K562 (cell line): ENCODE measurements around the gene ADGRB3. TPM values are rescaled to one million over a fixed set of nuclear protein-coding genes. Genes with fewer than 3 reads are reported as not detected.

Source experiments
- CTCF ChIP-seq, 3 experiments: IDR thresholded peaks in 2 of 3; conservative IDR thresholded peaks in 1 of 3; 2 replicates each; pipeline ENCODE4 v1.5.1; 2011 to 2012; ENCODE audit warnings: low read length in 3 of 3, mild to moderate bottlenecking in 3 of 3, control low read depth in 2 of 3, improper control_type of control experiment in 1 of 3, inconsistent platforms in 1 of 3, low read depth in 1 of 3, mixed read lengths in 1 of 3, moderate library complexity in 1 of 3; ENCODE audit not compliant: insufficient read depth in 2 of 3
- EHMT2 ChIP-seq: fragments of 450-650 bp; IDR thresholded peaks from 2 replicates; pipeline ENCODE4 v1.6.1; 2018; ENCODE audit warnings: antibody characterized with exemption
- ERF ChIP-seq: fragments of 450-650 bp; formaldehyde crosslinking; IDR thresholded peaks from 2 replicates; pipeline ENCODE4 v1.4.0; 2020; ENCODE audit warnings: mild to moderate bottlenecking, mixed read lengths
- GABPA ChIP-seq: fragments of 200-800 bp; sonication (Bioruptor generic); conservative IDR thresholded peaks from 2 replicates; pipeline ENCODE4 v1.6.1; 2016; ENCODE audit warnings: low read depth, missing genetic modification characterization, missing compliant biosample characterization
- HNRNPL ChIP-seq: fragments of 200-400 bp; formaldehyde crosslinking; IDR thresholded peaks from 2 replicates; pipeline ENCODE4 v1.6.1; 2017; ENCODE audit warnings: low read depth, mild to moderate bottlenecking, low read length
- MAZ ChIP-seq, 2 experiments: fragments of 450-650 bp in 1 of 2; sonication (generic) in 1 of 2; formaldehyde crosslinking; IDR thresholded peaks in 1 of 2; conservative IDR thresholded peaks in 1 of 2; 2 replicates each; pipeline versions ENCODE4 v1.4.0 to v1.5.0; 2020; ENCODE audit warnings: mild to moderate bottlenecking in 1 of 2, missing genetic modification reagents in 1 of 2
- MECOM ChIP-seq: fragments of 250-450 bp; sonication (Bioruptor Pico); IDR thresholded peaks from 2 replicates; pipeline ENCODE4 v1.8.0; 2022; ENCODE audit warnings: inconsistent platforms
- MEIS2 ChIP-seq: fragments of 450-650 bp; IDR thresholded peaks from 2 replicates; pipeline ENCODE4 v1.6.1; 2014; ENCODE audit warnings: mild to moderate bottlenecking; ENCODE audit not compliant: partially characterized antibody
- MYC ChIP-seq, 2 experiments: fragments of 250-450 bp in 1 of 2; sonication (Bioruptor Pico) in 1 of 2; IDR thresholded peaks; 2 replicates each; pipeline versions ENCODE4 v1.5.1 to v1.6.1; 2012 to 2021; ENCODE audit warnings: low read depth in 2 of 2, borderline replicate concordance in 1 of 2, improper control_type of control experiment in 1 of 2, low read length in 1 of 2, mild to moderate bottlenecking in 1 of 2, moderate library complexity in 1 of 2
- PHF8 ChIP-seq: fragments of 200-600 bp; sonication (generic); IDR thresholded peaks from 2 replicates; pipeline ENCODE4 v1.6.1; 2012; ENCODE audit warnings: mixed run types, mild to moderate bottlenecking, inconsistent platforms, low read length, moderate library complexity, borderline replicate concordance
- RCOR1 ChIP-seq, 2 experiments: IDR thresholded peaks; 2 replicates each; pipeline ENCODE4 v1.6.1; 2012; ENCODE audit warnings: low read depth in 2 of 2, low read length in 2 of 2, borderline replicate concordance in 1 of 2, improper control_type of control experiment in 1 of 2
- SMAD4 ChIP-seq: fragments of 250-450 bp; sonication (Bioruptor Pico); conservative IDR thresholded peaks from 2 replicates; pipeline ENCODE4 v1.8.0; 2021; ENCODE audit warnings: inconsistent platforms, mild to moderate bottlenecking, moderate library complexity
- TAF1 ChIP-seq: IDR thresholded peaks from 2 replicates; pipeline ENCODE4 v1.6.1; 2011; ENCODE audit warnings: mild to moderate bottlenecking, low read length, moderate library complexity; ENCODE audit not compliant: insufficient read depth, control insufficient read depth, severe bottlenecking; ENCODE audit errors: extremely low read depth
- ZBTB7A ChIP-seq: IDR thresholded peaks from 2 replicates; pipeline ENCODE4 v1.6.1; 2011; ENCODE audit warnings: low read depth, mild to moderate bottlenecking, low read length, moderate library complexity, borderline replicate concordance; ENCODE audit not compliant: control insufficient read depth
- ZNF184 ChIP-seq: sonication (generic); formaldehyde crosslinking; IDR thresholded peaks from 2 replicates; pipeline ENCODE4 v1.5.0; 2020; ENCODE audit warnings: missing genetic modification reagents
- ZNF398 ChIP-seq: fragments of 250-450 bp; sonication (Bioruptor Pico); IDR thresholded peaks from 2 replicates; pipeline ENCODE4 v1.8.0; 2021; ENCODE audit warnings: moderate library complexity, mild to moderate bottlenecking, inconsistent platforms
- ZNF551 ChIP-seq: fragments of 250-450 bp; sonication (Bioruptor Pico); IDR thresholded peaks from 2 replicates; pipeline ENCODE4 v1.5.0; 2021; ENCODE audit warnings: mild to moderate bottlenecking, moderate library complexity
- ZNF644 ChIP-seq: fragments of 200-800 bp; sonication (Bioruptor generic); IDR thresholded peaks from 2 replicates; pipeline ENCODE4 v1.6.1; 2016; ENCODE audit warnings: low read depth, missing genetic modification characterization, missing compliant biosample characterization
- ZNF740 ChIP-seq, 3 experiments: fragments of 200-800 bp in 1 of 3; sonication (Bioruptor generic) in 1 of 3; sonication (generic) in 1 of 3; formaldehyde crosslinking in 1 of 3; IDR thresholded peaks; 2 replicates each; pipeline versions ENCODE4 v1.6.1 to v1.8.0; 2016 to 2022; ENCODE audit warnings: mild to moderate bottlenecking in 2 of 3, missing compliant biosample characterization in 2 of 3, missing genetic modification characterization in 2 of 3, missing genetic modification reagents in 1 of 3
- ZNF76 ChIP-seq: fragments of 250-450 bp; sonication (Bioruptor Pico); IDR thresholded peaks from 2 replicates; pipeline ENCODE4 v1.4.0; 2020; ENCODE audit warnings: mild to moderate bottlenecking, moderate library complexity, borderline replicate concordance
- ZNF766 ChIP-seq: fragments of 200-800 bp; sonication (Bioruptor generic); conservative IDR thresholded peaks from 2 replicates; pipeline ENCODE4 v1.6.1; 2016; ENCODE audit warnings: missing genetic modification characterization, missing compliant biosample characterization
- polyA plus RNA-seq, 8 experiments: library from polyadenylated mRNA; depleted of rRNA in 4 of 8; stranded (reverse) in 5 of 8; unstranded in 3 of 8; fragments of >200 nt; fragmentation: Nextera tagmentation in 2 of 8; fragmentation: Illumina TruSeq in 1 of 8; extraction: Ambion mirVana in 2 of 8; extraction: Trizol in 1 of 8; gene quantifications; 2 replicates each; pipeline versions ENCODE4 v1.2.1 to v1.2.3, GENCODE V29; 2011 to 2014; ENCODE audit warnings: inconsistent platforms in 1 of 8, missing spikeins in 1 of 8
- total RNA-seq, 7 experiments: library from RNA; depleted of rRNA in 6 of 7; stranded (reverse); fragments of >200 nt in 6 of 7; fragmentation: Illumina TruSeq in 2 of 7; extraction: Trizol in 2 of 7; gene quantifications; 2 replicates each; pipeline versions ENCODE4 v1.2.1 to v1.2.3, GENCODE V29; 2011 to 2021; ENCODE audit warnings: low replicate concordance in 1 of 7

Gene ADGRB3
- total and polyA plus RNA-seq, 9 of the 15 experiments (the other 6 are each of a cell fraction or from before 2014, with no cell fraction given) = 0.90 to 7.8 (median 2.4) TPM

GRCh38 chr6:68634726-68635411 is at the start of gene ADGRB3 (continued):
- TF ChIP-seq ZNF644 (tag) = peak; percentile 99
- peak; percentile 86; the same call in 1 of the 2 replicates for TF ChIP-seq ZBTB7A
- no peak for TF ChIP-seq HNRNPL
- TF ChIP-seq MEIS2 = peak; percentile 24
- TF ChIP-seq GABPA (tag) = peak; percentile 55
- peak; percentile 63 for TF ChIP-seq ZNF740 (CRISPR knock-in tag; IDR thresholded peaks at IDR 0.05)
- TF ChIP-seq ZNF740 (tag; IDR thresholded peaks at IDR 0.05) = 0 out of 4 replicates have a peak, but pooled peaks of 1 of the 2 experiments have one; percentile 44
- TF ChIP-seq ZNF76 (CRISPR knock-in tag) = 0 out of 2 replicates have a peak, but pooled peaks have one; percentile 51
- no peak for TF ChIP-seq ZNF551 (CRISPR knock-in tag)
- peak; percentile 47; the same call in 1 of the 2 replicates for TF ChIP-seq MYC (IDR thresholded peaks at IDR 0.05; ENCODE audit: low read depth, low read length)
- TF ChIP-seq MYC (CRISPR knock-in tag; IDR thresholded peaks at IDR 0.05; ENCODE audit: borderline replicate concordance, low read depth) = no peak
- peak in 2 of 3 experiments; percentile 17 to 65; a peak in 2 of 6 replicates for TF ChIP-seq CTCF (IDR thresholded peaks at IDR 0.05 in 2 of 3, conservative IDR thresholded peaks at IDR 0.05 in 1 of 3; ENCODE audit: insufficient read depth in 2 of 3, low read depth in 1 of 3, low read length in 3 of 3)
- peak; percentile 47 to 61; a peak in 1 of 4 replicates for TF ChIP-seq MAZ (CRISPR knock-in tag; conservative IDR thresholded peaks at IDR 0.05 in 1 of 2, IDR thresholded peaks at IDR 0.05 in 1 of 2)
- TF ChIP-seq ERF = 0 out of 2 replicates have a peak, but pooled peaks have one; percentile 31
- TF ChIP-seq EHMT2 = no peak
- TF ChIP-seq TAF1 = peak; percentile 78
- TF ChIP-seq ZNF398 (CRISPR knock-in tag) = no peak
- TF ChIP-seq SMAD4 = peak; percentile 96
- no peak for TF ChIP-seq ZNF184
- TF ChIP-seq PHF8 = peak; percentile 36; the same call in 1 of the 2 replicates
- TF ChIP-seq RCOR1 (IDR thresholded peaks at IDR 0.05; ENCODE audit: borderline replicate concordance in 1 of 2, low read depth in 2 of 2, low read length in 2 of 2) = peak in 1 of 2 experiments; percentile 72; a peak in 1 of 4 replicates
- 0 out of 2 replicates have a peak, but pooled peaks have one; percentile 48 for TF ChIP-seq MECOM (CRISPR knock-in tag)
- TF ChIP-seq ZNF766 (CRISPR knock-in tag) = peak; percentile 99
